ENCODE measurements around the gene BCKDHB.
"Not testable (repeated sequence)": the region's sequence is repeated elsewhere in the genome, so short reads cannot be mapped to it uniquely, and the experiment has no call there.

The BCKDHB gene

DNA sequence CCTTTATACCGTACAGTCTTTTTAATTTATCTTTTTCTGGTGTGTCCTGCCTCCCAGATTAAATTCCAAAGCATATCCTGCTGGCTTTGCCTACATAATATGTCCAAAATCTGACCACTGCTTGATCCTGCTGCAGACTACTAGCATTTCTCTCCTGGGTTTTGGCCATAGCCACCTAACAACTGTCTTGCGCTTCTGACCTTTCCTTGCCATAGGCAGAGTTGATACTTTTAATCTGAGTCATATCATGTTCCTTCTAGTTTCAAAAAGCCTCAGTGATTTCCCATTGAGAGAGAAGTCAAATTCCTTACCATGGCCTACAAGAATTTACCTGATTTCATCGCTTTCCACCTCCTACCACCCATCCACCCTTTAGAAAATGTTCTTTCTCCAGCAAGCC, 104.8 kb downstream of the BCKDHB start:
- DNase-seq: no peak

DNA sequence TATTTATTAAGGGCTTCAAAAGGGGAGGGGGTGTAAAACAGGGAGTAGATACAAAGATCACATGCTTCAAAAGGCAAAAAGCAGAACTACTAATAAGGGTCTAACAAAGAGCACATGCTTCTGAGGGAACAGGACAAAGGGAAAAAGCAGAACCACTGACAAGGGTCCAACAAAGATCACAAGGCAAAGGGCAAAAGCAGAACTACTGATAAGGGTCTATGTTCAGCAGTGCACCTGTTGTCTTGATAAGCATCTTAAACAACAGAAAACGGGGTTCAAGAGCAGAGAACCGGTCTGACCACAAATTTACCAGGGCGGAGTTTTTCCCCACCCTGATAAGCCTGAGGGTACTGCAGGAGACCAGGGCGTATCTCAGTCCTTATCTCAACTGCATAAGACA, 105.4 kb downstream of the BCKDHB start:
- not testable (repeated sequence) for DNase-seq

DNA sequence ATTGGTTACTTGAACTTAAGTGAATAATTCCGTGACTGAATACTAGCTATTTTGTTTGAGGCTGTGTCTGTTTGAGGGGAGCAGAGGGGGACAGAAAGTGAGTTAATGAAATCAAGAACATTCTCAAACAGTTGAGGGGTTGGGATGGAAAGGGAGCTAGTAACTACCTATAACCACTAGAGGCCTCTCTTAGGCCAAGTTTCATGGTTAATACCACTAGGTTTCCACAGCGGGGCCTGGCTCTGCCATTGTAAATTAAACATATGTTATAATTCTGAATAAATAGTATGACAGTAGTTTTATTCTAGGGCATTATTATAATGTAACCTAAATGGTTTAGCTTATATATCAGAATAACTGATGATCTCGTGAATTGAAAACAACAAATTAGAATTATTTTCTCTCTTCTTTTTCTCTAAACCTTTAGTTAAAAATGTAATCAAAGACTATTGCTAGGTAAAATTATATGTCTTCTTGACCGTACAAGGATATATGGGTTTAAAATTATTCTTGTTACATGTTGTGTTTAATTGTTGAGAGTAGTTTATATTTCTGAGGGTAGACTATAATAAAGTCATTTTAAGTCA, 108.1 kb downstream of the BCKDHB start:
- no peak for DNase-seq

DNA sequence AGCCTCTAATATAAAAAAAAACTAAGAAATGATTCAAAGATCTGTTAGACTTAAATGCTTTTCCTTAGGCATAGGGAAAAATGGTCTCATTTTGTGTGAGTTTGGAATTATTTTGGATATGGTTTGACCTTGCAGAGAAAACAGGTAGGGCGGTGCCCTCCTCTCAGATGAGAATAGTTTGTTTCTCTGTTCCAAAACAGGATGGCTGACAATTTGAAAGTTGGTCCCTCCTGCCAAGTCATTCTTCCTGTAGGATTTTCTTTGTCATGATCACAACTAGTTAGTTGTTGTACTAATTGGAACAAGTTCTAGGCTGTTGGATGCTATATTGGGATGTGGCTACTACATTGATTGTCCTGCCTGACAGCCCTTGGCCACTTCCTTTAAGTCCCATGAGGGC, 108.6 kb downstream of the BCKDHB start:
- no peak for DNase-seq

DNA sequence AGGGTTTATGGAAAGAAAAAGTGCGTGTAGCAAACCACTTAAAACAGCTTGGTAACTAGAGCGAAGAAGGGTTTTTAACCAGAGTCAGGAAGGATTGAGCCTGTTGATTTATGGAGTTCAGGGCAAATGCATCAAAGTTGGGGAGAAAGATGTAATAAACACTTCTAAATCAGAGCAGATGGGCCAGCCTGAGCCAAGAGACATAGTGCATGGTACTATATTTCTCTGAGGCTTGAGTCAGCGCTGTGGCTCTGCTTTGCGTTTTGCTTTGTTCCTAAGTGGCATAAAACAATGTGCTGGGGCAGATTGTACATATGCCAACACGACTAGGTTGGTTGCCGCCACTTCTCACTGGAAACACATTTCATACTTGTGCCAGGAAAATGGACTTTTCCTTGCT, 111.3 kb downstream of the BCKDHB start:
- no peak for DNase-seq

DNA sequence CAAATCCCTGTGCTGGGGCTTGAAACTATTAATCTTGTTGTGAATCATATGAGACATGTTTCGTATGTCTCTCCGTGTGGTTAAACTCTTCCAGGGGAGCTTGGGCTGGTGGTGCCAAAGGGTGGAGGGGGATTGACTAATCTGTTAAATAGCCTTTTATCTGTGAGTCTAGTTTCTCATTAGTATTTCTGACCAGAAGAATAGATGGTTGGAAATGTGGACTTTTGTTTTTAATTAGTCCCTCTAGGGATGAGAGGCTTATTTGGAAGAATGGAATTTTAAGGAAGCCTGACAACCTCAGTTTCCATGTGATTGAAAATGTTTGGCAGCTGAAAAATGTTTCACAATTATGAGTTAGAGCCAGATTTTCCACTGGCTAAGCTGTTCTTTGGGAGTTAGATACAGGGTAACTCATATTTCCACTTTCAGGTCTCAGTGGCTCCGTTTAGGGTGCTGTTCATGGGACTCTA, 117.3 kb downstream of the BCKDHB start:
- no peak for DNase-seq

DNA sequence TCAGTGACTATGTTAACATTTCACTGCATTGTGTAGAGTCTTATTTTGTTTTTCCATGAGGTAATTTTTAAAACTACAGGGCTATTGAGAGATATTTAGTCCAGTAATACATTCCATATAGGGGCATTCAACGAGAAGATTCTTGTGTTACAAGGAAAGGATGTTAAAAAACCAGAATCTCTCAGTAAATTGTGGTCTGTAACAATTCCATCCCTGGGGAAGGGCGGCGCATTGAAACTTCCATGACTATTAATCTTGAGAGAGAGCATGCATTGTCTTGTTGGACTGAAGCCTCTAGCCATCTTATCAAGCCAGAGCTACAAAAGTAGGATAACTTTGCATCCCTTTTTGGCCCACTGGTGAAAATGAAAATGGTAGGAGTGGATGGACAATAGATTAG, 119.7 kb downstream of the BCKDHB start:
- no peak for DNase-seq

DNA sequence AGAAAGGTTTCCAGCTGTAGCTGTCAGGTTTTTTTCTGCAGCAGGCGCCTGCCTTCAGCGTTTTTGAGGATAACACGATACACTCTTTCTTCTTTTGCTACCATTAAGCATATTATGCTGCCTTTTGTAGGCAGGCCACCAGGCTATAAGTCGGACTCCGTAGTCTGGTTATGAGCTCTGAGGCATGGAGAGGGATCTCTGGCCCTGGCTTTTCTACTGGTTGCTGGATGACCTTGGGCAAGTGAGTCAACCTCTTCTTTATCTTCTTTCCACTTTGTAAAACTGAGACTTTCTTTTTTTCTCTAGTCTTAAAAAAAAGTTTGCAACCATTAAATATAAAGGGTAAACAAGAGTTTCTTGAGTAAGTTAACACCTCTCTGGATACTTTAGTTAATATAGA, 120.2 kb downstream of the BCKDHB start:
- no peak for DNase-seq

DNA sequence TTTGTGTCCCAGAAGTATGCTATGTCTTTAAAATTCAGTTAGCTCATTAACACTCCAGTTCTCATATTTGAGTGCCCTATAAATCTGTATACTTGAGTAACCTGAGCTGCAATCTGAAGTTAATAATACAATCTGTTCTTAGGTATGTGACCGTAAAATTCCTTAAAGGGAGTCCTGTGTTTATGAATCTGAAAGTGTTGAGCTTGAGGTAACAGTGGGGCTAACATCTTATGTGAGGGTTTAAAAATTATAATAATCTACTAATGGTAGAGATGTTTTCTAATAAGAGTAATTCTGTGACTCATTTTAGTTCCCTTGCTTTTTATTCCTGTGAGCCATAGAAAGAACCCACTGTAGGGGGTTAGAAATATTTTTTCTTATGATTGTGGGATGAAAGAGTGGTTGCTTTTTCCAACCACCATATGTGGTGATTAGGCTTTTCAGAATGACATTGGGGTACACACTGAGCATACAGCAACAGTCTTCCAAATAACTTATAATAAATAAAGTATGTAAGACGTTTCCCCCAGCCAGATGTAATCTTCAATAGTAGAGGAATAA, 121.2 kb downstream of the BCKDHB start:
- no peak for DNase-seq

DNA sequence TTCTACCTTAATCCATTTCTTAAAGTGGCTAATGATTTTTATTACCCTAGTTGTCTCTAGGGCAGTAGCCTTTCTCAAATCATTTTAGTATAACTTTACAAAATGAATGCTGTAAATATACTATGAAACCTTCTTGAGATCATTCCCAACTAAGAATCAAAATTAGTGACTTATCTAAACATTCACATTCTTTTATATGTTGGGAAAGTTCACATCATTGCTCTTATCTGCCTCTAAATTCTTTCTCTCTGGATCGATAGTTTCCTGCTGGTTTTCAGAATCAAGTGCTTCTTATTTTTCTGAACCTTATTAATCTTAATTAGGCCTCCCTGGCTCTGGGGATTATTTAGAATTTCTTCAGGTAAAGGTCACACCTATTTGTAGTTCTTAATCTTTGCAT, 126.8 kb downstream of the BCKDHB start:
- no peak for DNase-seq

DNA sequence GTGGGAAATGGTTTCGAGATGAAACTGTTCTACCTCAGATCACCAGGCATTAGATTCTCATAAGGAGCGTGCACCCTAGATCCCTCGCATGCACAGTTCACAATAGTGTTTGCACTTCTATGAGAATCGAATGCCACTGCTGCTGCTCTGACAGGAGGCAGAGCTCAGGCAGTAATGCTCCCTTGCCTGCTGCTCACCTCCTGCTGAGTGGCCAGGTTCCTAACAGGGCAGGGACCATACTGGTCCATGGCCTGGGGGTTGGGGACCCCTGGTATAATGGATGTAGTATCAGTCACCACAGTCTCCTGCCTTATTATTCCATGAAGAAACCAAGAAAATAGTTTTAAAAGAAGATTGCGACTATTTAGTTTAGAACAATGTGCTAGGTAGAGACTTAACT, 127.5 kb downstream of the BCKDHB start:
- DNase-seq: no peak

DNA sequence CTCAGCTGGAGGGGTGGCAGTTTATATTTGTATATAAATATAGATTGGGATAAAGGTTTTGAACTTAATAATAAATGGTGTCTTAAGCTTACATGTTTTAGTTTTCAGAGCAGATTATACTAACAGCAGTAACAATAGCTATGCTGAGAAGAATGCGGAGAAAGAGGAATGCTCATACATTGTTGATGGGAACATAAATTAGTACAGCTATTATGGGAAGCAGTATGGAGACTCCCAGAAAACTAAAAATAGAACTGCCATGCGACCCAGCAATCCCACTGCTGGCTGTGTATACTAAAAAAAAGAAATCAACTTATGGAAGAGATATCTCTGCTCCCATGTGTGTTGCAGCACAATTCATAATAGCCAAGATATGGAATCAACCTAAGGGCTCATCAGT, 127.9 kb downstream of the BCKDHB start:
- no peak for DNase-seq

DNA sequence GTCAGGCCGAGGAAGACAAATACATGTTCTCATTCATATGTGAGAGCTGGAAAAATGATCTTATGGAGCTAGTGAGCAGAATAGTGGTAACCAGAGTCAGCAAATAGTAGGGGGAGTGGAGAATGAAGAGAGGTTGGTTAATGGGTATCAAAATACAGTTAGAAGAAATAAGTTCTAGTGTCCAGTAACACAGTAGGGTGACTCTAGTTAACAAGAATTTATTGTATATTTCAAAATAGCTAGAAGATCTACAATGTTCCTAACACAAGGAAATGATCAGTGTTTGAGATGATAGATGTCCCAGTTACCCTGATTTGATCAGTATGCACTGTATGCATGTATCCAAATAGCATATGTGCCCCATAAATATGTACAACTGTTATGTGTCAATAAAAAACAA, 128.4 kb downstream of the BCKDHB start:
- DNase-seq: no peak

DNA sequence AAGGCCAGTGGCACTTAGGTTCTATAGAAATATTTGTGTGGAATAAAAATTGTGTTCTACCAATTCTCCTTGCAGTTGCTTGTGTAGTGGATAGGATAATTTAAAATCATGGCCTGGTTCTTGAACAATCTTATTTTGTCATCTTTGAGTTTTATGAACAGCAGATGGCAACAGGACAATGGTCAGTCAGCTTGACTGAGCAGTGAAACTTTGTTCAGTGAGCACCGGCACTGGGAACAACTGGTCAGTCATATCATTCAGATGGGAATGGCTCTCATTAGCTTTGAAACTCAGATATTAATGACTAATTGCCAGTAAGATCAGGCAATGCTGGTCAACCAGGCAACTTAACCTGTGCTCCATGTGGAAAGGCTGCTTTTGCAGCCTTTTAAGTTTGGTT, 129.2 kb downstream of the BCKDHB start:
- no peak for DNase-seq

DNA sequence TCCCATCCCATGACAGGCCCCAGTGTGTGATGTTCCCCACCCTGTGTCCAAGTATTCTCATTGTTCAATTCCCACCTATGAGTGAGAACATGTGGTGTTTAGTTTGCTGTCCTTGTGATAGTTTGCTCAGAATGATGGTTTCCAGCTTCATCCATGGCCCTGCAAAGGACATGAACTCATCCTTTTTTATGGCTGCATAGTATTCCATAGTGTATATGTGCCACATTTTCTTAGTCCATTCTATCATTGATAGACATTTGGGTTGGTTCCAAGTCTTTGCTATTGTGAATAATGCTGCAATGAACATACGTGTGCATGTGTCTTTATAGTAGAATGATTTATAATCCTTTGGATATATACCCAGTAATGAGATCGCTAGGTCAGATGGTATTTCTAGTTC, 132.3 kb downstream of the BCKDHB start:
- DNase-seq: not testable (repeated sequence)

DNA sequence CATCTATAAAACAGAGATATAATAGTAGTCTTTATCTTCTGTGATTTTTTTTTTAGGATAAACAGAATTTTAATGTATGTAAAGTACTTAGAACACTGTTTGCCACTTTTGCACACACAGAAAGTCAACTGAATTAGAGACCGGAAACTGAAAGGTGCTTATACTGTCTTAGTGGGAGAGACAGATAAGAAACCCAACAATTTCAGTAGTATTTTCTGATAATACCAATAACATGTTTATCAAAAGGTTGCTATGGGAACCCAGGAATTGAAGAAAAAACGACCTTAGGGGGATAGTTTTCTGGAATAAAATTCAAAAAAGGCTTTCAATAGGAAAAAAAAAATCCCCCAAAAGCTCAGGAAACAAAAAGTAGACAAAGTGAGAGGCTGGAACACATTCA, 138.6 kb downstream of the BCKDHB start:
- no peak for DNase-seq

DNA sequence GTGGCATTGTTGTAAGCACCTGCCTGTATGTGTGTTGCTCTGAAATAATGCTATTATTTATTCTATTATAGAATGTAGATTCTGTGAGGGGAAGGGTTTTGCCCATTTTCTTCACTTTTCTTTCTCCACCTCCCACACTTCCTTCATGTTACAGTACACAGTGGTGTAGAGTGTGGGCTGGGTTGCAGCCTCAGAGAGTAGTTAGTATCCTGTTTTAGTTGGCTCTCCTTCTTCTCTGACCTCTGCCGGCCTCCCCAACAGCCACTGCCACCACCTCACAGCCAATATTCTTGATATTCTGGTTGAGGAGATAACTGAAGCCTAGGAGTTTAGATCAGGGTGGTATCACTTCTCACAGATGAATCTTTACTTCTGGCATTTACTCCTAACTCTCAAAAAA, 143.4 kb downstream of the BCKDHB start:
- no peak for DNase-seq

DNA sequence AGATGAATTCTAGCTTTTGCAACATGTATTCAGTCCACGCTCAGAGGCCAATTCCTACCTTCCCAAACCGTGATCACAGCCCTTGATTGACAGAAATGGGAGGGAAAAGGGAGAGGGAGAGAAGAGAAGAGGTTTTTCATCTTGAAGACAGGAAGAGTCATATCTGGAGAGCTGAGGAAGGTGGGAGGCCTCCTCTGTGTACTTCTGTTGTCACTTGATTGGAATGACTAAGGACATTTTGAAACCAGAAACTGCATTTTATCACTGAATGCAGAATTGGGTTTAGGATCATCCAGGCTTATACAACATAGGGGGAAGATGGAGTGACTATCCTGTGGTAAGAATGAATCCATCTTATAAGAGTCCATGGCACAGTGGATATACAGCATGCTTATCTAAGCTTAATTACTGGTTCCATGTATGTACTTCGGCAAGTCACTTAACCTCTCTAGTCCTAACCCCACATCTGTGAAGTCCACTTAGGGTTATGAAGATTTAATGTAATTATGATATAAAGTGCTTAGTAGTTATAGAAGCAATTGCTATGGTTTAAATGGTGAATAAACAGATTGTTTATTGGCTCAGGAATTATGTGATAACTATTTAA, 144.0 kb downstream of the BCKDHB start:
- no peak for DNase-seq

DNA sequence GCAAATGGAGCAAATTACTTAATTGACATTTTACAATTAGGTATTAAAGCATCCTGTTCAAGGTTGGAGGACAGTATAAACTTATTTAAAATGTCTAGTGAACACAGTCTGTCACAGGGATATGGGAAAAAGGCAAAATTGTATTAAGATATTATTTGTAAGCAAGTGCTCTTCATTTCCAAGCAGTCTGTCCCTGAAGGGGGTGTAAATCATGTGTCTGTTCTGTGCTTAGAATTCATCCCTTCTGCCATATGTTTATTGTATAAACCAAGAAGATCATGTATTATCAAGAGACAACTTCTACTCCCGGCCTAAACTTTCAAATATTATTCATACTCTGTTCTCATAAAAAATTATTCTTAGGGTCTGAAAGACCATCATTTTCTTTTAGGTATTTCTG, 144.8 kb downstream of the BCKDHB start:
- DNase-seq: no peak

DNA sequence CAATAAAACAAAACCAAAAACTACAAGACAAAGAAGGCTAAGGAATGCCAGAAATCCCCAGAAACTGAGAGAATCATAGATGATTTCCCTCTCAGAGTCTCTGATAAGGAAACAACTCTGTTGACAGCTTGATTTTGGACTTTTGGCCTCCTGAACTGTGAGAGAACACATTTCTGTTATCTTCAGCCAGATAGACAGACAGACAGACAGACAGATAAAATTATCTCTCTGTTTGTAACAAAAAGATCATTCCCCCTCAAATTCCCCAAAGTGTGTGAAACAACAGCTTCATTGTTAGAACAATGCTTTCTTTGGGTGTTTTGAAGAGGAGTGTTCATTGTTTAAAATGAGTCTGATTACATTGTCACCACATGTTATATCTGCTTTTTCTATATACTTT, 148.2 kb downstream of the BCKDHB start:
- no peak for DNase-seq

DNA sequence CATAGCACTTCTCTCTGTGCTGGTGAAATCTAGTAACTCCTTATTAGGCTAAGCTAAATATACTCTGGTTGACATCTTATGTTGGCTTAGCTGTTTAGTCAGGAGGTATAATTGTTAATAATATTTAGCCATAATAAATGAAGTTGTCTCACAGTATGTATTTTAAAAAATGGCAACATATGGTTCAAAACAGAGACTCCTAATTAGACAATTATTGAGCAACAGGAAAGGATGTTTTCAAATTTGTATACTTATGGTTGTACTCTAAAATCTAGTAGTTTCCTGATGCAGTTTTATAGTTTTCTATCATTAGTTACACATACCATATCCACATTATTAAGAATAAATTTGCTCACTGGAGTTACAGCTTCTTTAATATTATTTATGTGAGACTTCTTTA, 150.2 kb downstream of the BCKDHB start:
- DNase-seq: no peak

DNA sequence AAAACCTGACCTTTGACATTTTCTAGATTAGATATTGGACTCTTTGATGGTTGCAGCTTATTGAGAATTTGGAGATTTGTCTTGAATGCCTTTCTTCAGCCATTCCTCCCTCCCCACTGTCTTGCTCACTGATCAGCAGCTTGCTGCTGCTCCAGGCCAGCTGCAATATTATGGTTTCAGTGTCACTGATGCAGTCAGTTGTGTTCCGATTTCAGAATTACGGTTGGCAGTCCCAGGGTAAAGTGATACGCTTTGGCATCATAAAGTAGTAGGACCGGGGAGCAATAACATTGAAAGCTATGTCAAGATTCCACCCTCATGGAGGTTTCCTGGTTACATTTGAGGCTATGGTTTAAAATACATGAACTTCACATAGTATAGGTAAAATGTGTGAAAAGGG, 152.6 kb downstream of the BCKDHB start:
- no peak for DNase-seq

DNA sequence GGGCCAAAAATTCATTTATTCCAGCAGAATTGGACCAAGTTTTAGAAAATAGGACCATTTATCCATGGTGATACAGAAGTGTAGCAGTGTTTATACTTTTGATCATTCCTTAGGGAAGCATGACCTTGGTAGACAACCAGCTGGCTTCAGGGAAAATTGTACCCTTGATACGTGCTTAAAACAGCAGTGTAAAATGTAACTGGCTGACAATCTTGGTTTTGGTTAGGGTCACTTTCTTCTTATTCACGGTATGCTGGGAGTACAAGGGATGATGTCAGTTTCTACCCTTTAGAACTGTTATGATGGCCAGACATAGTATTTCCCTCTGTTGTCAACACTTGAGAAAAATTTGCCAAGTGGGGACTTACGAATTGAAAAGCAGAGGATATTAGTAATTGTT, 157.1 kb downstream of the BCKDHB start:
- DNase-seq: no peak

DNA sequence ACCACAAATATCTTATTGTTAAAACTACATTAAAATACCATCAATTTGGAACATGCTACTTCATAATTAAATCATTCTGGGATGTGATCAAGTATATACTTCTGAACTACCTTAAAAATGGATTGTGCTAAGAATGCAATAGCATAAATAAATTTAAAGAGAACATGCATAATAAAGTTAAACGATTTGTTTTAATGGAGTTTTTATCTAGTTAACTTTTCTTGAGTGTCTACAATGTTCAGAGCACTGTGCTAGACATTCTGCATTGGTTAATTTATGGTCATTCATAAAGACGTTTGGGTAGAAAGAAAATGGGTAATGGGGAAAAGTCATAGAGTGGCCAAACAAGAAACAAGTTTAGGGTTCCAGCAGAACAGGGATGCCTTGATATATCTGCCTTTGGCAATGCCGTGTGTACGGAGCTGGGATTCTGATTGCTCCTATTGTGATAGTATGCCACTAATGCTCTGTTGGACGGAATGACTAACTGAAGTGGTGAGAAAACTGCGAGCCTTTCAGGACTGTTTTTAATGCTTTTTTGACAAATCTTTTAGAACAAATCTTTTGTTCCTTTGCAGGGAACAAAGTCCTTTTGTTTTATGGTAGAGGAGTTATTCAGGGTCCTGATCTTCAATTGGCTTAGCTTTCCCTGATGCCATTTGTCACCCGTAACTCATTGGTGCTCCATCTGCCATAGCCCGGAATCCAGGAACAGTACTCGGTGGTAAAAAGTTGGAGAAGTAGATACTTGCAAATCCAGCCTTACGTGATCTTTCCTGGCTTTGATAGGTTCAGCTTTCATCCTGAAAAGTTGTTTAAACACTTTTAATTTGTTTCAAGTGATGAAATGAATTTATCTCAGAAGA, 162.6 kb downstream of the BCKDHB start:
- DNase-seq: no peak
